A172 (cell line): ENCODE measurements around the gene OTOG. TPM values are rescaled to one million over a fixed set of nuclear protein-coding genes. Genes with fewer than 3 reads are reported as not detected.
A peak's percentile ranks its signal among the peaks of the same experiment; 100 is the strongest.

ENCODE experiments used
- DNase-seq: peaks from one replicate; pipeline ENCODE4 v3.0.0-alpha.2; 2015; ENCODE audit warnings: low spot score
- total RNA-seq: library from RNA; depleted of rRNA; stranded (reverse); fragments of >200 nt; shearing (Covaris generic); gene quantifications from 2 replicates; pipeline ENCODE4 v1.2.3, GENCODE V29; 2014

Gene OTOG
- total RNA-seq, 1 experiment from 2014 or later: not detected

GRCh38 chr11:17581732-17582053 lies 34.6 kb downstream of the OTOG start:
- no peak for DNase-seq

GRCh38 chr11:17585911-17586695 lies 39.0 kb downstream of the OTOG start:
- no peak for DNase-seq

GRCh38 chr11:17588166-17588565 lies 41.1 kb downstream of the OTOG start:
- DNase-seq: no peak

- no peak for DNase-seq
Measured at GRCh38 chr11:17588721-17589120, 41.7 kb downstream of the OTOG start.

GRCh38 chr11:17590463-17590862 lies 43.4 kb downstream of the OTOG start:
- no peak for DNase-seq

GRCh38 chr11:17591293-17591692 lies 44.2 kb downstream of the OTOG start:
- DNase-seq: no peak

GRCh38 chr11:17593466-17594245 lies 46.6 kb downstream of the OTOG start:
- no peak for DNase-seq

- DNase-seq: no peak
Measured at GRCh38 chr11:17594686-17595192, 47.7 kb downstream of the OTOG start.

GRCh38 chr11:17595526-17596309 lies 48.7 kb downstream of the OTOG start:
- DNase-seq: no peak

- no peak for DNase-seq
Measured at GRCh38 chr11:17596310-17596669, 49.2 kb downstream of the OTOG start.

GRCh38 chr11:17596711-17597110 lies 49.7 kb downstream of the OTOG start:
- DNase-seq: no peak

- no peak for DNase-seq
Measured at GRCh38 chr11:17597770-17598169, 50.7 kb downstream of the OTOG start.

GRCh38 chr11:17598700-17599459 lies 51.8 kb downstream of the OTOG start:
- peak; percentile 56 for DNase-seq

- no peak for DNase-seq
Measured at GRCh38 chr11:17599460-17599925, 52.4 kb downstream of the OTOG start.

GRCh38 chr11:17600316-17601255 lies 53.5 kb downstream of the OTOG start:
- no peak for DNase-seq

- no peak for DNase-seq
Measured at GRCh38 chr11:17601256-17601671, 54.2 kb downstream of the OTOG start.

- no peak for DNase-seq
Measured at GRCh38 chr11:17601676-17602075, 54.6 kb downstream of the OTOG start.

- DNase-seq: no peak
Measured at GRCh38 chr11:17602105-17603001, 55.3 kb downstream of the OTOG start.
